ENCODE measurements around the gene TP73. TPM values are rescaled to one million over a fixed set of nuclear protein-coding genes. Genes with fewer than 3 reads are reported as not detected.

The TP73 gene
- total RNA-seq, 1 experiment from 2014 or later, result 11.9 TPM

DNA sequence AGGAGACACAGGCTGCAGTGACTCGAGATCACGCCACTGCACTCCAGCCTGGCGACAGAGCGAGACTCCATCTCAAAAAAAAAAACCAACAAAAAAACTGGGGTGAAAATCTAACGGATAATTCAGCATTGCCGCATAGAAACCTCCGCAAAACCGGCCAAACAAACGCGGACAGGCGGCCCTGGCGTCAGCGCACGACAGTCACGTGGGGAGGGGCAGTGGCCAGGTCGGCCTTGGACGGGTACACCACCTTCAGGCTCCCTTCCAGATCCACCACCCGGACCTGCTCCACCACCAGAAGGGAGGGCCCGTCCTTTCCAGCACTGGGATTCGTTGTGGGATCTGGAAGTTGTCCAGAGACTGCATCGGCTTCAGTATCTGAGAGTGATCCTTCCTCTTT is 128.6 kb downstream of the TP73 start:
- BruUV-seq (replicated peaks), result no TSS peak
- Mint-ChIP-seq H3K9me3 (ENCODE audit: unreplicated experiment) (no peaks in the 10 kb centered on the region), H3K27me3 (ENCODE audit: insufficient read depth, unreplicated experiment) (no peaks in the 10 kb centered on the region), H3K27ac (ENCODE audit: unreplicated experiment) (no peak overlapping the region), H3K4me3 (ENCODE audit: unreplicated experiment) (no peak overlapping the region), H3K4me1 (ENCODE audit: low read depth, unreplicated experiment) (no peaks in the 10 kb centered on the region), H3K36me3 (ENCODE audit: insufficient read depth, unreplicated experiment) (peaks cover 56% of the 10 kb centered on the region)
- Histone ChIP-seq H3K36me3 (ENCODE audit: control insufficient read depth, insufficient read depth, low read length) (no peaks in the 10 kb centered on the region), H3K9me3 (no peaks in the 10 kb centered on the region), H3K27me3 (replicated peaks; ENCODE audit: control insufficient read depth, insufficient read depth, low read length) (no peaks in the 10 kb centered on the region), H3K4me3 (ENCODE audit: low read depth, low read length) (no peak overlapping the region), H3K4me1 (peaks cover 1% of the 10 kb centered on the region; the same call in 1 of the 2 replicates)
- intact Hi-C loops (cut with micrococcal nuclease; ENCODE audit: unreplicated experiment), result no loop called here
- CTCF ChIA-PET, result no interaction called here
- POLR2A ChIA-PET, result no interaction called here
- TF ChIP-seq, protein P1, sequence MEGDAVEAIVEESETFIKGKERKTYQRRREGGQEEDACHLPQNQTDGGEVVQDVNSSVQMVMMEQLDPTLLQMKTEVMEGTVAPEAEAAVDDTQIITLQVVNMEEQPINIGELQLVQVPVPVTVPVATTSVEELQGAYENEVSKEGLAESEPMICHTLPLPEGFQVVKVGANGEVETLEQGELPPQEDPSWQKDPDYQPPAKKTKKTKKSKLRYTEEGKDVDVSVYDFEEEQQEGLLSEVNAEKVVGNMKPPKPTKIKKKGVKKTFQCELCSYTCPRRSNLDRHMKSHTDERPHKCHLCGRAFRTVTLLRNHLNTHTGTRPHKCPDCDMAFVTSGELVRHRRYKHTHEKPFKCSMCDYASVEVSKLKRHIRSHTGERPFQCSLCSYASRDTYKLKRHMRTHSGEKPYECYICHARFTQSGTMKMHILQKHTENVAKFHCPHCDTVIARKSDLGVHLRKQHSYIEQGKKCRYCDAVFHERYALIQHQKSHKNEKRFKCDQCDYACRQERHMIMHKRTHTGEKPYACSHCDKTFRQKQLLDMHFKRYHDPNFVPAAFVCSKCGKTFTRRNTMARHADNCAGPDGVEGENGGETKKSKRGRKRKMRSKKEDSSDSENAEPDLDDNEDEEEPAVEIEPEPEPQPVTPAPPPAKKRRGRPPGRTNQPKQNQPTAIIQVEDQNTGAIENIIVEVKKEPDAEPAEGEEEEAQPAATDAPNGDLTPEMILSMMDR (IDR thresholded peaks at IDR 0.05; ENCODE audit: insufficient read depth in 1 of 2, low read depth in 1 of 2, low read length in 1 of 2, severe bottlenecking in 1 of 2, unreplicated experiment in 1 of 2), result no peak
- DNase-seq, result no peak

DNA sequence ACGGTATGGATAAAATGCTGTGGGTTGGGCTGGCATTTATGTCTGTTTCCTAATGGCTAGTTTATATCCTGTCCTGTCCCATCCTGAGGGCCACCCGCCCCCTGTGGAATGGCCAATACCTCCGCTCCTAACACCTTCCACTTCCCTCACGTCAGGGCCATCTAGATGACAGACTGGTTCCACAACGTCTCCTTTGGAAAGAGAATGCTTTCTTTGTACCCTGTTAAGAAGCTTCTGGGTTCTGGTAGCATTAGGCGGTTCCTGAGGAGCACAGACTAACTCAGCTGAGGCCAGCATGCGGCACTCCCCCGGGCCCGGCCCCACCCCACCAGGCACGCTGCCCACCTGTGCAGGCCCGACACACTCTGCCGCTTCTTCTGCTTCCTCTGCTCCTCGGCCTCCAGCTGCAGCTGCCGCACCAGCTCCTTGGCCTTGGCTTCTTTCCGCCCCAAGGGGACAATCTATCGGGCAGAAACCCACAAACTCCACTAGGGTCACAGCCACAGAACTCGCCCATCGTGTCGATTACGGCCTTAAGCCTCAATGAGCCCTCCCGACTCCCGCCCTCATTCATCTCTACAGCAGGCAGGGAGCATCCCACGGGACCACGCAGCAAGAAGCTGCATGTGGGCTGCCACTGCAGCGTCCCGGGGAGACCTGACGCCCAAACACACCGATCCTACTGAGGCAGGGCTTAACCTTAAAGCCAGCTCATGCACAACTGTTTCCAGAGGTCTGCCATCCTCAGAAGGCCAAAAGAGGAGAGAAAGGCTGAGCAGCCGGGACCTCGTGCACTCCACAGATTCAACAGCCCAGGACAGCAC is 131.5 kb downstream of the TP73 start:
- intact Hi-C loops (cut with micrococcal nuclease; ENCODE audit: unreplicated experiment), result no loop called here
- H3K4me3 Mint-ChIP-seq (ENCODE audit: unreplicated experiment), result no peak overlapping the region
- Histone ChIP-seq H3K27me3 (replicated peaks; ENCODE audit: control insufficient read depth, insufficient read depth, low read length) (no peaks in the 10 kb centered on the region), H3K4me3 (ENCODE audit: low read depth, low read length) (no peak overlapping the region), H3K36me3 (ENCODE audit: control insufficient read depth, insufficient read depth, low read length) (no peaks in the 10 kb centered on the region), H3K9me3 (no peaks in the 10 kb centered on the region), H3K4me1 (no peaks in the 10 kb centered on the region)
- no peaks in the 10 kb centered on the region for H3K4me1 Mint-ChIP-seq (ENCODE audit: low read depth, unreplicated experiment)
- BruUV-seq (replicated peaks), result no TSS peak
- peaks cover 73% of the 10 kb centered on the region for H3K36me3 Mint-ChIP-seq (ENCODE audit: insufficient read depth, unreplicated experiment)
- DNase-seq, result no peak
- H3K27ac Mint-ChIP-seq (ENCODE audit: unreplicated experiment), result no peak overlapping the region
- CTCF ChIA-PET, result no interaction called here
- no peaks in the 10 kb centered on the region for H3K27me3 Mint-ChIP-seq (ENCODE audit: insufficient read depth, unreplicated experiment)
- TF ChIP-seq, protein P1 (IDR thresholded peaks at IDR 0.05; ENCODE audit: insufficient read depth in 1 of 2, low read depth in 1 of 2, low read length in 1 of 2, severe bottlenecking in 1 of 2, unreplicated experiment in 1 of 2), result no peak
- H3K9me3 Mint-ChIP-seq (ENCODE audit: unreplicated experiment), result no peaks in the 10 kb centered on the region
- POLR2A ChIA-PET, result no interaction called here

DNA sequence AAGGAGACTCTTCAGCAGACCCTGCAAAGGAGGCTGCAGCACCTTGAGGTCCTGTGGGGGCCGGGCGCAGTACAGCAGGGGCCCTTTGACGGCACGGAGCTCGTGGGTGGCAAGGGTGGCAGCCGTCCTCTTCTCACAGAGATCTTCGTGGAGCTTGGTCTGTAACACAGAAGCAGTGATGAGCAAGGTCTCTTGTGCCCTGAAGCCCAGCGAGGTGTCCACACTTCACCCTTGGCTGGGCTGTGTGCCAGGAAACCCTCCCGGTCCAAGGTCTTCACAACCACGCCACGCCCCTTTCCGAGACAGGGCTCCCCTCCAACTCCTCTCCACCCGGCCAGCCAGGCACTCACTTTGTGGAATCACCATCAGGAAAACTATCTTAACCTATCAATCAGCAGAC is 132.7 kb downstream of the TP73 start:
- Histone ChIP-seq H3K36me3 (ENCODE audit: control insufficient read depth, insufficient read depth, low read length) (no peaks in the 10 kb centered on the region), H3K4me3 (ENCODE audit: low read depth, low read length) (no peak overlapping the region), H3K9me3 (no peaks in the 10 kb centered on the region), H3K4me1 (no peaks in the 10 kb centered on the region), H3K27me3 (replicated peaks; ENCODE audit: control insufficient read depth, insufficient read depth, low read length) (no peaks in the 10 kb centered on the region)
- ChIA-PET POLR2A (no interaction called here), CTCF (no interaction called here)
- no peak overlapping the region for H3K27ac Mint-ChIP-seq (ENCODE audit: unreplicated experiment)
- peaks cover 65% of the 10 kb centered on the region for H3K36me3 Mint-ChIP-seq (ENCODE audit: insufficient read depth, unreplicated experiment)
- no peaks in the 10 kb centered on the region for H3K9me3 Mint-ChIP-seq (ENCODE audit: unreplicated experiment)
- intact Hi-C loops (cut with micrococcal nuclease; ENCODE audit: unreplicated experiment), result no loop called here
- BruUV-seq (replicated peaks), result no TSS peak
- H3K4me1 Mint-ChIP-seq (ENCODE audit: low read depth, unreplicated experiment), result no peaks in the 10 kb centered on the region
- TF ChIP-seq, protein P1 (IDR thresholded peaks at IDR 0.05; ENCODE audit: insufficient read depth in 1 of 2, low read depth in 1 of 2, low read length in 1 of 2, severe bottlenecking in 1 of 2, unreplicated experiment in 1 of 2), result no peak
- H3K27me3 Mint-ChIP-seq (ENCODE audit: insufficient read depth, unreplicated experiment), result no peaks in the 10 kb centered on the region
- DNase-seq, result no peak
- no peak overlapping the region for H3K4me3 Mint-ChIP-seq (ENCODE audit: unreplicated experiment)
